ENCODE results near the gene STUB1.

GRCh38 chr16:677316-678190, 2.7 kb upstream of the STUB1 start:
- TF ChIP-seq TAF1 (IDR thresholded peaks at IDR 0.05; ENCODE audit: low read depth, low read length) = no peak
- TF ChIP-seq POLR2A (IDR thresholded peaks at IDR 0.05; ENCODE audit: low read depth, low read length) = no peak
- no peak for TF ChIP-seq POU2F2 (IDR thresholded peaks at IDR 0.05; ENCODE audit: low read depth, low read length)
- TF ChIP-seq POLR2AphosphoS5 (IDR thresholded peaks at IDR 0.05; ENCODE audit: low read depth, low read length) = no peak
